AG10803 (cell line): Measurements from ENCODE around the gene PPM1H.

Source experiments
- DNase-seq: peaks from one replicate; pipeline ENCODE4 v3.0.0; 2010; ENCODE audit warnings: low read depth
- H3K4me3 ChIP-seq: 2 replicates; pipeline ENCODE4 v1.5.1; 2011; ENCODE audit warnings: mild to moderate bottlenecking, low read length, control low read depth
- CTCF ChIP-seq: conservative IDR thresholded peaks from 2 replicates; pipeline ENCODE4 v1.5.1; 2011; ENCODE audit warnings: mild to moderate bottlenecking, low read length, control low read depth, inconsistent platforms

PPM1H gene

GRCh38 chr12:62928632-62929031, 6.3 kb downstream of the PPM1H start:
- no peak for TF ChIP-seq CTCF
- no peak for DNase-seq
- no peak overlapping the region for H3K4me3 ChIP-seq

GRCh38 chr12:62925680-62926079, 9.3 kb downstream of the PPM1H start:
- TF ChIP-seq CTCF = no peak
- no peak overlapping the region for H3K4me3 ChIP-seq
- DNase-seq = no peak

GRCh38 chr12:62924084-62924483, 10.9 kb downstream of the PPM1H start:
- no peak overlapping the region for H3K4me3 ChIP-seq
- no peak for TF ChIP-seq CTCF
- DNase-seq = no peak

- TF ChIP-seq CTCF = no peak
- no peak for DNase-seq
- no peak overlapping the region for H3K4me3 ChIP-seq
These were observed 12.4 kb downstream of the PPM1H start for GRCh38 chr12:62922539-62922938.

- peak; percentile 47 for DNase-seq
- H3K4me3 ChIP-seq = no peak overlapping the region
- no peak for TF ChIP-seq CTCF
These were observed 15.1 kb downstream of the PPM1H start for GRCh38 chr12:62919838-62920237.

GRCh38 chr12:62917926-62918325, 17.0 kb downstream of the PPM1H start:
- H3K4me3 ChIP-seq = no peak overlapping the region
- no peak for TF ChIP-seq CTCF
- DNase-seq = no peak

GRCh38 chr12:62916632-62917425, 18.1 kb downstream of the PPM1H start:
- no peak for DNase-seq

More at GRCh38 chr12:62916632-62917425, 18.1 kb downstream of the PPM1H start:
- H3K4me3 ChIP-seq = no peak overlapping the region
- no peak for TF ChIP-seq CTCF
